GM21825 (cell line): ENCODE measurements around the gene MKI67.

Source experiments
- ATAC-seq: cut with Tn5 transposase; IDR thresholded peaks from one replicate; pipeline ENCODE4 v1.9.1; 2021; ENCODE audit warnings: mild to moderate bottlenecking, moderate library complexity; ENCODE audit not compliant: unreplicated experiment

The MKI67 gene

GRCh38 chr10:128086003-128086863 is 40.0 kb downstream of the MKI67 start:
- no peak for ATAC-seq

DNA sequence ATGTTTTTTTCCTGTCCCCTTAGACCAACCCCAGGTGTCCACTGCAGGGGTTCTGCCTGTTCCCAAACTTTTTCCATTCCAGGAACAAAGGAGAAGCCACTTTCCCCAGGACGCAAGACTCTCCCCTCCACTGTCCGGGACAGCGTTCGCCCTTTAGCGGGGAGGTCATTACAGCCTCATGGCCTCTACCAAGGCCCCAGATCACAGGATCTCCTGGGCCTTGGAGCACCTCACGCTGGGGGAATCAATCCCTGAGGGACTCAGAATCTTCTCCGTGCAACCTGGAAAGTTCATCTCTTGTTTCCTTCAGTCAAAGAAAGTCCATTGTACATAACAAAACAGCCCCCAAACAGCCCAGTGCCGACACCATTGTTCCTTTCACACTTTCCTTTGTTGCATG is 41.2 kb downstream of the MKI67 start:
- ATAC-seq, result no peak

DNA sequence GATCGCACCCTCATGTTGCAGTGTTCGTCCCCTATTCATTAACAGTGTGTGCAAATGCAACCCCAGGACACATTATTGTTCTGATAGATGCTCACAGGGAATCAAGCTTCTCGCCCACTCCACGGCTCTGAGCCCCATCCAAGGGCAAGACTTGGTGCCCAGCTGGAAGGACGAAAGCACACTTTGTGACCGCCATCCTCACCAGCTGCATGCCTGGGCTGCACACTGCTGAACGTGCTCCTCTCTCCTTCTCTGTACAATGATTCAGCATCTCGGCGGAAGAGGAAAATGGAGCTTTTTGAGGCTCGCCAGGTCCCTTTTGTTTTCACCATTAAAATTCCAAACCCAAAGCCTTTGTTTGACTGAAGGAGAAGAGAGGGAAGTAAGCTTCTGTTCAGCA is 41.9 kb downstream of the MKI67 start:
- no peak for ATAC-seq

DNA sequence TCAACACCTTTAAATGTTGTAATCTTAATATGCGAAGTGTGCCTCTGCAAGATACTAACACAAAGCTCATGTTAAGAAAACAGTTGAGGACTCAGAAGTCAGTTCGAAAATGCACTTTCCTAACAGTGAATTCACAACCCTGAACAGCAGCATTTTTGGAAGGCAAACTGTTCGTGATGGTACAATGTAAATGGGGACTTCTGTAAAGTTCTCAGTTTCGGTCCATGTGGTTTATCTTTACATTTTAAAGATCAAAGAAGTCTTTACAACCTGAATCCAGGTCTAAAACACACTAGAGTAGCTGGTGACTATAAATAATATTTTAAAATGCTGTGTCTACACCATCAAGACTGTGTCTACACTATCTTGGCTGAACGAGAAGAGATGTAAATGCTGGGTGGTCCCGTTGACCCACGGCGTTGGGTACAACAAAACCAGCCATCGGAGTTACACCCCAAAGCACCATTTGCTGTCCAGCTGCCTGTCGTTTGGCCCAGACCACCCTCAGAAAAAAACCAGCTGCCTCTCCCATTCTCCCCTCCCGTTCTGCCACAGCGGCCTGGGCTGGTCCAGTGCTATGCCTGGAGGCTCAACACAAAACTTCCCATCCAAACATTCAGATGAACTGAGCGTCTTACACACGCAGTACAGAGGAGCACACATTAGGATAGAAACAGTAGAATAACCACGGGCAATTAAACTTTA is 42.9 kb downstream of the MKI67 start:
- ATAC-seq, result no peak

- no peak for ATAC-seq
Observed at GRCh38 chr10:128081720-128082119, 44.5 kb downstream of the MKI67 start.

DNA sequence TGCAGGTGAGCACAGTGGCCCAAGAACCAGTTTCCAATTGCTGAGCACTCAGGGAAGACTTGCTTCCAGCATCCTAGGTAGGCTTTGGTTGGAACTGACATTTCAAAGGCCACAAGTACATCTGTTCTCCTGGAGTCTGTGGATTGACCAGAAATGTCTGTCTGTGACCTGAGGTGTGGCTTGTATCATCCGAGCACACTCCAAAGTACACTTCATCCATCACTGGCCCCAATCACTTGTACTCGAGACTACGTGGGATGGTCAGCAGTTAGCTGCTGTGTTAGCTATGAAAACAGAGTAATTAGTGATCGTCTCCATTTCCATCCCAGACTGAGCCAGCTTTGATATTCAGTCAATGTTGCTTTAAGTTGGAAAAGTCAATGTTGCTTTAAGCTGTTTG is 45.0 kb downstream of the MKI67 start:
- no peak for ATAC-seq

DNA sequence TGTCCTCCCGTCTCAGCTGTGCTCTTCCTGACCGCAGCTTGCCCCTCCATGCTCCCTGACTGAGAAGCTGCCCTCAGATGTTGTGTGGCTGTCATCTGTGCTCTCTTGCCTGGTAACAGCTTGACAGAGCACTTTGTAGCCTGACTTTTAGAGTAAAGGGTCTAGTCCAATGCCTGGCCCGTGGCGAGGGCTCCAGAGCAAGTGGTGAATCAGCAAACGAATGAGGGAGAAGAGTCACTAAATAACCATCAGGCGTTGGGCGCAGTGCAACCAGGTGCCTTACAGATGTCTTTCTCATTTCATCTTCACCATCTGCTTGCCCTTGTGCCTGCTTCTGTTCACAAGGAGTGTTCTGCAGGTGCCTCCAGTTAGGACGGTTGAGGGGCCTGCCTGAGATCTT is 45.6 kb downstream of the MKI67 start:
- ATAC-seq, result no peak

GRCh38 chr10:128080231-128080630 is 46.0 kb downstream of the MKI67 start:
- no peak for ATAC-seq

DNA sequence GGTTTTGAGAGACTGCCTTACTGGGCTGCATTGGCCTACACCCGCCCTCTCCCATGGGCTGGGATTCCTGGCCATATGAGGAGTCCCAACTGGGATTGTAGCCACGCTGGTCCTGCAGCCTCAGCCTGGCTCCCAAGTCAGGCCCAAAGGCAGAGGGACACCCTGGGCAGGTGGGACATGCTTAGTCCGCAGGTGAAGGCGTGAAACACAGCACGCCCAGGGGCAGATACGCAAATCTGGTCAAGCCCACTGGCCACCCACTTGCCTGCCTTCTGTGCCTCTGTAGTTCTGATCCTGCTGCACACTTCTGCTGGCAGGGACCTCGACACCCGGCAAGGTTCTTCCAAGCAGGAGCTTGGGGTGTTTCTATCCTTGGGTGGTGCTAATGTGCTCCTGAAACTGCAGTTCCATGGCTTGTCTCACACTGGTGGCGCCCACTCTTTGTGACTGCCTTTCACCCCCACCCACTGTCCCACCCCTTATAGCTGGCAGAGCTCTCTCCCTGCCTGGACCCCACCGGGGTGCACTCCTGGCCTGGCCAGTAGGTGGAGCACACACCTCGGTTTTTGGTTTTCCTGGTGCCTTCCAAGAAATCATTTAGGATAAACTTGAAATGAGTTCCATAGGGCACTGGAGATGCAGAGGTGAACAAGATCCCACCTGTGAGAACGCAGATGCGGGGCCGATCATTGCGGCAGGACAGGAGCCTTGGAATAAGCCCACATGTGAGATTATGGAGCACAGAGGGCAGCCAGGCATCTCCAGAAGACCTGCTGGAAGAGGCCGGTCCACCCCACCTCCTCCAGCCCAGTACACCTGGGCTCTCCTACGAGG is 47.9 kb downstream of the MKI67 start:
- ATAC-seq, result peak; percentile 77

- ATAC-seq, result no peak
Observed at GRCh38 chr10:128077155-128077875, 48.9 kb downstream of the MKI67 start.

DNA sequence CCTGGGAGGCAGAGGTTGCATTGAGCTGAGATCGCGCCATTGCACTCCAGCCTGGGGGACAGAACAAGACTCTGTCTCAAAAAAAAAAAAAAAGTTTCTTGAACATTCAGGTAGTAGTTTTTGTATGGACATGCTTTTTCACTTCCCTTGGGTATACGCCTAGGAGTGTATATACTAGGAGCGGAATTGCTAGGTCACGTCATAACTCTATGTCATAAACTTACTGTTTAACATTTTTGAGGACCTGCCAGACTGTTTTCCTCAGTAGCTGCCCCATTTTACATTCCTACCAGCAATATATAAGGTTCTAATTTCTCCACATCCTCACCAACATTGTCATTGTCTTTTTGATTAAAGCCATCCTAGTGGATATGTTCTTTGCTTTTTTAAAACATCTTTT is 51.6 kb downstream of the MKI67 start:
- no peak for ATAC-seq

GRCh38 chr10:128073890-128074289 is 52.3 kb downstream of the MKI67 start:
- ATAC-seq, result no peak

- ATAC-seq, result no peak
Observed at GRCh38 chr10:128072941-128073645, 53.1 kb downstream of the MKI67 start.

GRCh38 chr10:128072046-128072445 is 54.2 kb downstream of the MKI67 start:
- no peak for ATAC-seq

DNA sequence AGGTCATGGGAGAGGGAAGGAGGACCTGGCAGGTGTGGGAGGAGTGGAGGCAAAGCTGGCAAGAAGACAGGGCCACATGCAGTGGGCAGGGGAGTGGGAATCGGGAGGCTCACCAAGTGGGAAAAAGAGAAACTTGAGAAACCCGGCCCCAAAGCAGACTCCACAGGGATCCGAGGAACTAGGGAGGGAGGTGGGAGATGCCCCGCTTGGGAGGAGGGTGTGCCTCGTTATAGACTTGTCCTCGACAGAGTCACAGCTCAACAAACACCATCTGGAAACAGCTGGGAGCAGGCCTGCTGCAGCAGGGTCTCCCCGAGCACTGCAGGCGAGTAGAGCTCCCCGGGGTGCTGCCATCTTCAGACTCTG is 54.8 kb downstream of the MKI67 start:
- ATAC-seq, result no peak

DNA sequence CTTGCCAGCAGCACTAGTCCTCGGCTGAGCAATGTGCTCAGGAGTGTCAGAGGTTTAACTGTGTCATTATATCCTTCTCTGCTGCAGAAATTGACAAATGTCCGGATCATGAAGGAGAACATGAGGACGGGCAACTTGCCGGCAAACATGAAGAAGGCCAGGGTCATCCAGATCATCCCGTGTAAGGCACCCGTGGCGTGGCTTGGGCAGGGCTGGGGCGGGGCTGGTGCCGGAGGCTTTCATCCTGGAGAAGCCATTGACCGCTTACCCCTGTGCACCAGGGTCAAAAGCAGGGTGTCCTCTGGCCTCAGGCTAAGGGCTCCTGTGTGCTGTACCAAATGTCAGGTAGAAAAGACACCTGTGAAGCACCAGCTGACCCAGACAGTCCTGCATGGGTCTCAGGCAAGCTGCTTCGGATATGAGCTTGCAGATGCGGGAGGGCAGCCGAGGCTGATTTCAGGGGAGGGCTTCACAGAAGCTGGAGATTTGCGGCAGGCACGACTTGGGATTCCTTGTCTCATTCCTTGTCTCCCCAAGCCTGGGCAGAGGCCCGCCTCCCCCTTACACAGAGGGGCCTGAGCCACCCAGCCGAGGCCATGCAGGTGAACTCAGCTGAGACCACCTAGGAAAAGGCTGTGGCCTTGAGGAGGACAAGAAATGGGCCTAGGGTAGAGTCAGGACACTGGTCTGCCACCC is 55.4 kb downstream of the MKI67 start:
- ATAC-seq, result no peak

DNA sequence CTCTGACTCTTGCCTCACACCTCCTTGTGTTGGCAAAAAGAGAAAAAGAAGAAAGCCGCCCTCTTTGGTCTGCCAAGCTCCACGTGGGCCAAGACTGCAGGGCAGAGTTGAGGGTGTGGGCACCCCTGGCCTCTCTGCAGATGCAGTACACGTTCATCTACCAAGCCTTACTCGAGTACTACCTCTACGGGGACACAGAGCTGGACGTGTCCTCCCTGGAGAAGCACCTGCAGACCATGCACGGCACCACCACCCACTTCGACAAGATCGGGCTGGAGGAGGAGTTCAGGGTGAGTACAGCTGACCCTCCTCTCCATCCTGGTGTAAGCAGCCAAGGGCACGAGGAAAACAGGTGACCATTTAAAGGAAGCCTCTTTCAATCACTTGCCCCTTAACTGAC is 56.1 kb downstream of the MKI67 start:
- ATAC-seq, result no peak

DNA sequence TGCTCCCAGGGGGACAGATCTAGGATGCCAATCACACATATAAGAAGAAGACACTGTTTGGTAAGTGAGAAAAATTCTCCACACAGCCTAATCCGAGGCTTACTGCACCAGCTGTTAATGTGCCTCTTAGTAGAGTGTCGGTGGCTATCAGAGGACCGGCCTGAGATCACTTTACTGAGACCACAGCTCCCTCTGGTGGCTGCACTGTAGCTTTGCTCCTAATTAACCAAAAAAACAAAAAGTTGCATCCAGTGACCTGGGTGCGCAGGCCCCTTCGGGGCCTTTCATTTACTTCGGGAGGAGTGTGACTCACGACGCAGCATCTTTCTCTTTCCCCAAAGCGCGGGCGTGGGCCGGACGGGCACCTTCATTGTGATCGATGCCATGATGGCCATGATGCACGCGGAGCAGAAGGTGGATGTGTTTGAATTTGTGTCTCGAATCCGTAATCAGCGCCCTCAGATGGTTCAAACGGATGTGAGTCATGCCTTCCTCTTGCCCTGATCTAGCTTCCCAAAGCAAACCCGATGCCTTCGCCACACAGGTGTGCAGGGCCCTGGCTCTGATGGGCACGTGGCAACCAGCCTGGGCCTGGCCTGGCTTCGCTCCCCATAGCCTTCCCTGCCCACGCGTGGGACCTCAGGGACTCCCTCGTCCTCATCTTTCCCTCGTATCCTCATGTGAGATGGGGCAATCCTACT is 56.7 kb downstream of the MKI67 start:
- peak; percentile 32 for ATAC-seq
